ENCODE measurements around the gene BTG4. TPM values are rescaled to one million over a fixed set of nuclear protein-coding genes. Genes with fewer than 3 reads are reported as not detected.

Gene BTG4
- total and polyA plus RNA-seq, 9 of the 15 experiments (the other 6 are each of a cell fraction or from before 2014, with no cell fraction given): not detected

DNA sequence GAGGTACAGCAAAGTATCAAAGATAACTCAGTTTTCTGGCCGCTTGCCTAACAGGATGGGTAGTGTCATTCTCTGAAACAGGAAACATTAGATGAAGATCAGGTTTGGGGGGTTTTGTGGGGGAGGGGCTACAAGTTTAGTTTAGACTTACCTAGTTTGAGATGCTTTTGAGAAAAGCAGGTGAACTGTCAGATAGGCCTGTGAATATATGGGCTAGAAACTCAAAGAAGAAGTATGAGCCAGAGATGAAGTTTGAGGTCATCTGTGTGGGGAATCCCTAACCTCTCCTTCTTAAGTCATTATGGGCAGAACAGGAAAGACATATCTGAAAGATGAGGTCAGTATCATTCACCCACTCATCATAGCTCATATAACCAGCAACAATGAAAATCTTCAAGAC is 14.3 kb upstream of the BTG4 start:
- Histone ChIP-seq H3K27ac (ENCODE audit: extremely low read depth, low read depth, low read length) (no peak overlapping the region), H3K4me2 (ENCODE audit: insufficient read depth, low read length) (no peak overlapping the region), H3K9me3 (replicated peaks; ENCODE audit: control insufficient read depth, insufficient read depth, low read depth, low read length) (no peaks in the 10 kb centered on the region), H3K9me1 (ENCODE audit: control insufficient read depth, insufficient read depth, low read length) (no peaks in the 10 kb centered on the region), H3K79me2 (ENCODE audit: control insufficient read depth, insufficient read depth, low read length) (no peaks in the 10 kb centered on the region), H4K20me1 (replicated peaks; ENCODE audit: control insufficient read depth, insufficient read depth, low read length) (no peaks in the 10 kb centered on the region), H3K27me3 (ENCODE audit: control insufficient read depth in 2 of 2, insufficient read depth in 2 of 2, low read length in 2 of 2) (peaks cover 8 to 14% of the 10 kb centered on the region in 2 experiments), H2AFZ (ENCODE audit: low read depth, low read length) (no peak overlapping the region), H3K4me1 (replicated peaks in 1 of 2; ENCODE audit: control insufficient read depth in 2 of 2, insufficient read depth in 2 of 2, low read length in 2 of 2) (no peaks in the 10 kb centered on the region), H3K9ac (ENCODE audit: insufficient read depth in 1 of 2, low read depth in 2 of 2, low read length in 2 of 2) (no peak overlapping the region), H3K4me3 (no peak overlapping the region), H3K36me3 (ENCODE audit: control insufficient read depth, insufficient read depth, low read length) (no peaks in the 10 kb centered on the region)
- FAIRE-seq (no peak), ATAC-seq (no peak), DNase-seq (ENCODE audit: extremely low read depth in 1 of 4, low spot score in 3 of 4) (no peak)
- intact Hi-C loops (cut with micrococcal nuclease) (no loop called here), in situ Hi-C loops (cut with MboI) (no loop called here)
- TF ChIP-seq SNIP1 (IDR thresholded peaks at IDR 0.05; ENCODE audit: low read depth): no peak
- TF ChIP-seq, protein P1, sequence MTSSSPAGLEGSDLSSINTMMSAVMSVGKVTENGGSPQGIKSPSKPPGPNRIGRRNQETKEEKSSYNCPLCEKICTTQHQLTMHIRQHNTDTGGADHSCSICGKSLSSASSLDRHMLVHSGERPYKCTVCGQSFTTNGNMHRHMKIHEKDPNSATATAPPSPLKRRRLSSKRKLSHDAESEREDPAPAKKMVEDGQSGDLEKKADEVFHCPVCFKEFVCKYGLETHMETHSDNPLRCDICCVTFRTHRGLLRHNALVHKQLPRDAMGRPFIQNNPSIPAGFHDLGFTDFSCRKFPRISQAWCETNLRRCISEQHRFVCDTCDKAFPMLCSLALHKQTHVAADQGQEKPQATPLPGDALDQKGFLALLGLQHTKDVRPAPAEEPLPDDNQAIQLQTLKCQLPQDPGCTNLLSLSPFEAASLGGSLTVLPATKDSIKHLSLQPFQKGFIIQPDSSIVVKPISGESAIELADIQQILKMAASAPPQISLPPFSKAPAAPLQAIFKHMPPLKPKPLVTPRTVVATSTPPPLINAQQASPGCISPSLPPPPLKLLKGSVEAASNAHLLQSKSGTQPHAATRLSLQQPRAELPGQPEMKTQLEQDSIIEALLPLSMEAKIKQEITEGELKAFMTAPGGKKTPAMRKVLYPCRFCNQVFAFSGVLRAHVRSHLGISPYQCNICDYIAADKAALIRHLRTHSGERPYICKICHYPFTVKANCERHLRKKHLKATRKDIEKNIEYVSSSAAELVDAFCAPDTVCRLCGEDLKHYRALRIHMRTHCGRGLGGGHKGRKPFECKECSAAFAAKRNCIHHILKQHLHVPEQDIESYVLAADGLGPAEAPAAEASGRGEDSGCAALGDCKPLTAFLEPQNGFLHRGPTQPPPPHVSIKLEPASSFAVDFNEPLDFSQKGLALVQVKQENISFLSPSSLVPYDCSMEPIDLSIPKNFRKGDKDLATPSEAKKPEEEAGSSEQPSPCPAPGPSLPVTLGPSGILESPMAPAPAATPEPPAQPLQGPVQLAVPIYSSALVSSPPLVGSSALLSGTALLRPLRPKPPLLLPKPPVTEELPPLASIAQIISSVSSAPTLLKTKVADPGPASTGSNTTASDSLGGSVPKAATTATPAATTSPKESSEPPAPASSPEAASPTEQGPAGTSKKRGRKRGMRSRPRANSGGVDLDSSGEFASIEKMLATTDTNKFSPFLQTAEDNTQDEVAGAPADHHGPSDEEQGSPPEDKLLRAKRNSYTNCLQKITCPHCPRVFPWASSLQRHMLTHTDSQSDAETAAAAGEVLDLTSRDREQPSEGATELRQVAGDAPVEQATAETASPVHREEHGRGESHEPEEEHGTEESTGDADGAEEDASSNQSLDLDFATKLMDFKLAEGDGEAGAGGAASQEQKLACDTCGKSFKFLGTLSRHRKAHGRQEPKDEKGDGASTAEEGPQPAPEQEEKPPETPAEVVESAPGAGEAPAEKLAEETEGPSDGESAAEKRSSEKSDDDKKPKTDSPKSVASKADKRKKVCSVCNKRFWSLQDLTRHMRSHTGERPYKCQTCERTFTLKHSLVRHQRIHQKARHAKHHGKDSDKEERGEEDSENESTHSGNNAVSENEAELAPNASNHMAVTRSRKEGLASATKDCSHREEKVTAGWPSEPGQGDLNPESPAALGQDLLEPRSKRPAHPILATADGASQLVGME (CRISPR knock-in tag; IDR thresholded peaks at IDR 0.05): no peak
- TF ChIP-seq EP300 (IDR thresholded peaks at IDR 0.05; ENCODE audit: low read length): no peak
- TF ChIP-seq ZNF184 (CRISPR knock-in tag; IDR thresholded peaks at IDR 0.05): no peak
- TF ChIP-seq CREBBP (IDR thresholded peaks at IDR 0.05; ENCODE audit: low read depth, low read length): no peak
- TF ChIP-seq NR4A1 (CRISPR knock-in tag; IDR thresholded peaks at IDR 0.05): no peak
- TF ChIP-seq NR4A1 (tag; IDR thresholded peaks at IDR 0.05): no peak
- no peak for TF ChIP-seq IRF1 (CRISPR knock-in tag; IDR thresholded peaks at IDR 0.05; ENCODE audit: borderline replicate concordance)
- no peak for TF ChIP-seq BMI1 (IDR thresholded peaks at IDR 0.05; ENCODE audit: low read length)
- TF ChIP-seq PRPF4 (IDR thresholded peaks at IDR 0.05; ENCODE audit: insufficient read depth, low read depth, low read length, poor library complexity, severe bottlenecking): no peak
- TF ChIP-seq EZH2 (IDR thresholded peaks at IDR 0.05; ENCODE audit: borderline replicate concordance, low read depth, low read length): no peak
- no peak for TF ChIP-seq KLF13 (tag; IDR thresholded peaks at IDR 0.05; ENCODE audit: borderline replicate concordance, low read depth)
- no peak for TF ChIP-seq XRCC4 (IDR thresholded peaks at IDR 0.05; ENCODE audit: extremely low read depth, insufficient read depth, insufficient read length)
- TF ChIP-seq POU5F1 (IDR thresholded peaks at IDR 0.05; ENCODE audit: borderline replicate concordance, low read depth, low read length, partially characterized antibody): no peak
- TF ChIP-seq SNRNP70 (optimal IDR thresholded peaks at IDR 0.05; ENCODE audit: low read depth, low read length): no peak
- no peak for TF ChIP-seq MED1 (CRISPR knock-in tag; IDR thresholded peaks at IDR 0.05; ENCODE audit: borderline replicate concordance)
- WGBS (ENCODE audit: insufficient coverage, low coverage, missing lambda C conversion rate): 0% methylated on average over 1 of the region's 1 CpG
- ChIA-PET POLR2A (interaction anchor here (0.6 kb wide), 1 partner anchor 41 kb away, joined by 3 read pairs; no protein-coding TSS in a partner anchor), CTCF (ENCODE audit: low intra/inter-chr PET ratio) (no interaction called here)
- no TSS peak for BruUV-seq (replicated peaks)

All from K562 (cell line).